Measurements from ENCODE around the gene UACA. TPM values are rescaled to one million over a fixed set of nuclear protein-coding genes. Genes with fewer than 3 reads are reported as not detected.
"Not testable (repeated sequence)": the region's sequence is repeated elsewhere in the genome, so short reads cannot be mapped to it uniquely, and the experiment has no call there.

UACA gene
- total and polyA plus RNA-seq, 9 donors = 28.6 to 62.0 (median 51.8) TPM

DNA sequence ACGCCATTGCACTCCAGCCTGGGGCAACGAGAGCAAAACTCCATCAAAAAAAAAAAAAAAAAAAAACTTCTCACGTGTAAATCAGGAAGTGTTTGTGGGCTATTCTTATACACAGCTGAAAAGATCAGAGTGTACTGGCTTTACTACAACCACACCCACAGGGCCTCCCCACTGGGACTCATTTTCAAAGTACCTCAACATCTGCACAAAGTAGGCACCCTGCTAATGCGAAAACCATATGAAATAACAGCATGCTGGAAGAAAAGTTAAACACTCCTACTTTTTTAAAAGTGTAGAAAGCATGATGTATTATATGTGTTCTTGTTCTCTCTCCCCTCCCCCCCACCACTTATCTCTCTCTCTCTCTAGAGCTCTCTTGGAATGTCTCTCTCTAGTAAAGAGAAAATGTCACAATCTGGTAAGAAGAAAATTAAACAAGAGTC is 11.1 kb downstream of the UACA start:
- no peak for DNase-seq
- Histone ChIP-seq H3K36me3 (no peaks in the 10 kb centered on the region), H3K27me3 (no peaks in the 10 kb centered on the region), H3K27ac (no peak overlapping the region), H3K9me3 (no peaks in the 10 kb centered on the region), H3K4me3 (no peak overlapping the region), H3K4me1 (ENCODE audit: insufficient read depth) (peaks cover 8% of the 10 kb centered on the region)
- TF ChIP-seq EP300 (IDR thresholded peaks at IDR 0.05) = no peak
- TF ChIP-seq POLR2A (IDR thresholded peaks at IDR 0.05) = no peak
- no peak for TF ChIP-seq CTCF (IDR thresholded peaks at IDR 0.05)
- WGBS, 3 donors = 34 to 38% (median 36%) methylated on average over 4 of the region's 4 CpGs
- intact Hi-C loops (cut with DNase I) = loop anchor here in 1 of 4 donors (10.0 kb wide), 1 partner anchor 53 kb away; no protein-coding TSS in a partner anchor

GRCh38 chr15:70750203-70750869 is 13.0 kb downstream of the UACA start:
- H3K9me3 ChIP-seq = no peaks in the 10 kb centered on the region
- no peak overlapping the region for H3K4me3 ChIP-seq
- no peaks in the 10 kb centered on the region for H3K36me3 ChIP-seq
- TF ChIP-seq POLR2A (IDR thresholded peaks at IDR 0.05) = no peak
- TF ChIP-seq EP300 (IDR thresholded peaks at IDR 0.05) = no peak
- no peak for TF ChIP-seq CTCF (IDR thresholded peaks at IDR 0.05)
- no peak overlapping the region for H3K27ac ChIP-seq
- H3K27me3 ChIP-seq = no peaks in the 10 kb centered on the region
- WGBS, 3 donors = 92 to 93% (median 92%) methylated on average over 8 of the region's 8 CpGs
- peaks cover 8% of the 10 kb centered on the region for H3K4me1 ChIP-seq (ENCODE audit: insufficient read depth)
- DNase-seq = no peak
- intact Hi-C loops (cut with DNase I) = loop anchor here in 1 of 4 donors (10.0 kb wide), 1 partner anchor 54 kb away; no protein-coding TSS in a partner anchor

DNA sequence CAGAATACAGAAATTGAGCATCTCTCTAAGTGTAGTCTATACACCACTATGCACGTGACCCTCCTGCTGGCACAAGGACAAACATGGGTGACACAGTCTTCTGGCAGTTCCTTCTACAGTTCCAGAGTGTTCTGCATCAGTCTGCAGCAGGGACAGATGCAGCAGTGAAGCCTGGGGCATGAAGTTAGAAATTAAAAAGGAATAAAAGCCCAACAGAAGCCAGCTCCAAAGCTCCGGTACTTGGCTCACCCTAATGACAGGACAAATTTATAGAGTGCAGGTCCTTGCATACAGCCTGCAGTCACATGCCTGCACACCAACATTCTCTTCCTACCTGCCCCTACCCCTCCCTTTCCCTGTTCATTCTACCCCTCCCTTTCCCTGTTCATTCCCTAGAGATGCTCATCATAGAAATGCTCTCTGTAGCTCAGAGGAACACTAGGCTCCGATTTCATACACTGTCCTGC is 15.0 kb downstream of the UACA start:
- 64 to 72% (median 72%) methylated on average over 3 of the region's 3 CpGs for WGBS, 3 donors
- Histone ChIP-seq H3K4me3 (no peak overlapping the region), H3K36me3 (no peaks in the 10 kb centered on the region), H3K27ac (no peak overlapping the region), H3K4me1 (ENCODE audit: insufficient read depth) (peaks cover 7% of the 10 kb centered on the region), H3K9me3 (no peaks in the 10 kb centered on the region), H3K27me3 (no peaks in the 10 kb centered on the region)
- no peak for DNase-seq
- intact Hi-C loops (cut with DNase I) = no loop called here
- no peak for TF ChIP-seq EP300 (IDR thresholded peaks at IDR 0.05)
- TF ChIP-seq POLR2A (IDR thresholded peaks at IDR 0.05) = no peak
- TF ChIP-seq CTCF (IDR thresholded peaks at IDR 0.05) = no peak

- H3K36me3 ChIP-seq; H3K27ac ChIP-seq; intact Hi-C loops (cut with DNase I); H3K9me3 ChIP-seq; H3K27me3 ChIP-seq; H3K4me3 ChIP-seq; DNase-seq; H3K4me1 ChIP-seq (ENCODE audit: insufficient read depth): not testable (repeated sequence)
These were observed 16.8 kb downstream of the UACA start for GRCh38 chr15:70746598-70746997.

DNA sequence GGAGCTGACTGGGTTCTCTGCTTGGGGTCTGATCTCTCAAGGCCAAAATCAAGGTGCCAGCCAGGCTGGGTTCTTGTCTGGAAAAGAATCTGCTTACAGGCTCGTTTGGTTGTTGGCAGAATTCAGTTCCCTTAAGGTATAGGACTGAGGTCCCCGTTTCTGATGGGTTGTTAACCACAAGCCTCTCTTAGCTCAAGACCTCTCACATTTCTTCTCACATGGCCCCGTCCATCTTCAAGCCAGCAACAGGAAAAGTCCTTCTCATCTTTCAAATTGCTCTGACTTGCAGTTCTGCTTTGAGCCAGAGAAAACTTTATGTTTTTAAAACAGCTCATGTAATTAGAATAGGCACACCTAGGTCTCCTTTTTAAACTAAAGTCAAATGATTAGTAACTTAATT is 20.4 kb downstream of the UACA start:
- TF ChIP-seq CTCF (IDR thresholded peaks at IDR 0.05) = no peak
- TF ChIP-seq POLR2A (IDR thresholded peaks at IDR 0.05) = no peak
- TF ChIP-seq EP300 (IDR thresholded peaks at IDR 0.05) = no peak
- H3K4me3 ChIP-seq = peak overlapping the region; percentile 34
- peaks cover 7% of the 10 kb centered on the region for H3K4me1 ChIP-seq (ENCODE audit: insufficient read depth)
- no peaks in the 10 kb centered on the region for H3K9me3 ChIP-seq
- WGBS, 3 donors = 20 to 44% (median 38%) methylated on average over 3 of the region's 3 CpGs
- H3K27ac ChIP-seq = peak overlapping the region in 1 of 2 donors; percentile 78
- H3K36me3 ChIP-seq = no peaks in the 10 kb centered on the region
- H3K27me3 ChIP-seq = no peaks in the 10 kb centered on the region
- no peak for DNase-seq
- intact Hi-C loops (cut with DNase I) = no loop called here

All from ovary (tissue), 9 donors.